H9 (cell line): ENCODE data around the gene ADCY1. TPM values are rescaled to one million over a fixed set of nuclear protein-coding genes. Genes with fewer than 3 reads are reported as not detected.

Experiments used
- DNase-seq: peaks from one replicate; pipeline ENCODE4 v3.0.0-alpha.2; 2017
- H2AFZ ChIP-seq: one replicate; pipeline ENCODE4 v1.6.1; 2013; ENCODE audit warnings: mild to moderate bottlenecking, low read length, control low read depth, moderate library complexity
- H2AK5ac ChIP-seq: 2 replicates; pipeline ENCODE4 v1.6.1; 2013; ENCODE audit warnings: low read length, control low read depth, mixed read lengths; ENCODE audit not compliant: insufficient read length
- H2BK120ac ChIP-seq: one replicate; pipeline ENCODE4 v1.6.1; 2013; ENCODE audit warnings: low read depth, mild to moderate bottlenecking, low read length, control low read depth, inconsistent platforms; ENCODE audit not compliant: poor library complexity, severe bottlenecking
- H2BK12ac ChIP-seq: 2 replicates; pipeline ENCODE4 v1.6.1; 2013; ENCODE audit warnings: low read length, control low read depth, mixed read lengths, low read depth; ENCODE audit not compliant: insufficient read length
- H2BK15ac ChIP-seq: 2 replicates; pipeline ENCODE4 v1.6.1; 2013; ENCODE audit warnings: low read depth, low read length, control low read depth
- H2BK20ac ChIP-seq: one replicate; pipeline ENCODE4 v1.6.1; 2013; ENCODE audit warnings: low read depth, mild to moderate bottlenecking, low read length, control low read depth, inconsistent platforms; ENCODE audit not compliant: poor library complexity, severe bottlenecking
- H2BK5ac ChIP-seq: 2 replicates; pipeline ENCODE4 v1.6.1; 2013; ENCODE audit warnings: low read length, control low read depth, mixed read lengths; ENCODE audit not compliant: insufficient read length
- H3K14ac ChIP-seq: 2 replicates; pipeline ENCODE4 v1.6.1; 2013; ENCODE audit warnings: low read length, control low read depth; ENCODE audit not compliant: insufficient read depth
- H3K18ac ChIP-seq: 2 replicates; pipeline ENCODE4 v1.6.1; 2013; ENCODE audit warnings: low read depth, mild to moderate bottlenecking, mixed read lengths, low read length, control low read depth; ENCODE audit not compliant: insufficient read length
- H3K23ac ChIP-seq: 2 replicates; pipeline ENCODE4 v1.6.1; 2013; ENCODE audit warnings: low read length, control low read depth, mixed read lengths, low read depth; ENCODE audit not compliant: insufficient read length
- H3K23me2 ChIP-seq: 2 replicates; pipeline ENCODE4 v1.6.1; 2013; ENCODE audit warnings: low read depth, mild to moderate bottlenecking, mixed read lengths, low read length, control low read depth; ENCODE audit not compliant: insufficient read length, poor library complexity, severe bottlenecking
- H3K27ac ChIP-seq: 2 replicates; pipeline ENCODE4 v1.5.1; 2013; ENCODE audit warnings: low read length, control low read depth, mixed read lengths, low read depth; ENCODE audit not compliant: insufficient read length
- H3K27me3 ChIP-seq: 2 replicates; pipeline ENCODE4 v1.6.1; 2013; ENCODE audit warnings: low read length, control low read depth, inconsistent platforms; ENCODE audit not compliant: insufficient read depth
- H3K4ac ChIP-seq: 2 replicates; pipeline ENCODE4 v1.6.1; 2013; ENCODE audit warnings: low read depth, mild to moderate bottlenecking, control low read depth, inconsistent platforms, low read length, moderate library complexity
- H3K4me1 ChIP-seq: 2 replicates; pipeline ENCODE4 v1.6.1; 2013; ENCODE audit warnings: low read length, control low read depth, inconsistent platforms; ENCODE audit not compliant: insufficient read depth
- H3K4me2 ChIP-seq: 2 replicates; pipeline ENCODE4 v1.6.1; 2013; ENCODE audit warnings: low read length, control low read depth, mixed read lengths; ENCODE audit not compliant: insufficient read length, insufficient read depth
- H3K56ac ChIP-seq: 2 replicates; pipeline ENCODE4 v1.6.1; 2013; ENCODE audit warnings: low read depth, mild to moderate bottlenecking, mixed read lengths, low read length, control low read depth; ENCODE audit not compliant: insufficient read length
- H3K79me1 ChIP-seq: 2 replicates; pipeline ENCODE4 v1.6.1; 2013; ENCODE audit warnings: low read depth, mild to moderate bottlenecking, moderate library complexity, low read length, control low read depth, inconsistent platforms; ENCODE audit not compliant: insufficient read depth, poor library complexity, severe bottlenecking
- H3K79me2 ChIP-seq: 2 replicates; pipeline ENCODE4 v1.6.1; 2013; ENCODE audit warnings: low read length, control low read depth, inconsistent platforms; ENCODE audit not compliant: insufficient read depth
- H3K9ac ChIP-seq: 2 replicates; pipeline ENCODE4 v1.6.1; 2013; ENCODE audit warnings: low read length, control low read depth, mixed read lengths; ENCODE audit not compliant: insufficient read length; ENCODE audit errors: extremely low read depth
- H3K9me3 ChIP-seq: one replicate; pipeline ENCODE4 v1.6.1; 2013; ENCODE audit warnings: low read depth, low read length, inconsistent platforms; ENCODE audit not compliant: control insufficient read depth
- H3T11ph ChIP-seq: one replicate; pipeline ENCODE4 v1.6.1; 2013; ENCODE audit warnings: mild to moderate bottlenecking, low read length, control low read depth, inconsistent platforms
- H4K20me1 ChIP-seq: one replicate; pipeline ENCODE4 v1.6.1; 2013; ENCODE audit not compliant: control insufficient read depth, insufficient read length, insufficient read depth
- H4K5ac ChIP-seq: 2 replicates; pipeline ENCODE4 v1.6.1; 2013; ENCODE audit warnings: low read depth, mild to moderate bottlenecking, mixed read lengths, low read length, control low read depth; ENCODE audit not compliant: insufficient read length
- H4K8ac ChIP-seq: replicated peaks from 2 replicates; pipeline ENCODE4 v1.6.1; 2013; ENCODE audit warnings: low read length, control low read depth, mixed read lengths, low read depth; ENCODE audit not compliant: insufficient read length
- H4K91ac ChIP-seq: 2 replicates; pipeline ENCODE4 v1.6.1; 2013; ENCODE audit warnings: low read depth, mild to moderate bottlenecking, moderate library complexity, mixed read lengths, low read length, control low read depth; ENCODE audit not compliant: insufficient read length
- H3K27ac Mint-ChIP-seq, 3 experiments: 2 replicates in 2 of 3; 3 replicates in 1 of 3; pipeline ENCODE4 v1.8.0; 2020 to 2021; ENCODE audit warnings: mixed read lengths in 3 of 3, mild to moderate bottlenecking in 1 of 3, moderate library complexity in 1 of 3
- H3K27me3 Mint-ChIP-seq: 2 replicates; pipeline ENCODE4 v1.8.0; 2021; ENCODE audit warnings: low read depth, mild to moderate bottlenecking, moderate library complexity, mixed read lengths
- H3K36me3 Mint-ChIP-seq, 3 experiments: 2 replicates in 2 of 3; 3 replicates in 1 of 3; pipeline ENCODE4 v1.8.0; 2020 to 2021; ENCODE audit warnings: low read depth in 3 of 3, mixed read lengths in 3 of 3; ENCODE audit not compliant: insufficient read depth in 1 of 3
- H3K4me1 Mint-ChIP-seq, 2 experiments: 2 replicates each; pipeline ENCODE4 v1.8.0; 2020; ENCODE audit warnings: mixed read lengths in 2 of 2
- H3K4me3 Mint-ChIP-seq, 2 experiments: 2 replicates in 1 of 2; 3 replicates in 1 of 2; pipeline ENCODE4 v1.8.0; 2020 to 2021; ENCODE audit warnings: mild to moderate bottlenecking in 2 of 2, mixed read lengths in 2 of 2, moderate library complexity in 1 of 2
- H3K9me3 Mint-ChIP-seq, 2 experiments: 2 replicates in 1 of 2; 3 replicates in 1 of 2; pipeline ENCODE4 v1.8.0; 2020; ENCODE audit warnings: mild to moderate bottlenecking in 2 of 2, mixed read lengths in 2 of 2, moderate library complexity in 1 of 2
- WGBS: extraction: QIAGEN DNeasy Blood & Tissue Kit; methylation state at CpG from one replicate; pipeline ENCODE4 v1.1.7; 2013; ENCODE audit warnings: missing lambda C conversion rate, low lambda C conversion rate, mixed read lengths; ENCODE audit not compliant: insufficient read length; ENCODE audit errors: extremely low coverage; 5-methylcytosine and 5-hydroxymethylcytosine counted together
- total RNA-seq: library from RNA; stranded (reverse); gene quantifications from 2 replicates; pipeline ENCODE4 v1.2.1, GENCODE V29; 2021
- TF ChIP-seq, protein P1 (sequence below): fragments of 200-600 bp; sonication (generic); conservative IDR thresholded peaks from 3 replicates; pipeline ENCODE4 v1.8.0; 2021; ENCODE audit warnings: antibody characterized with exemption, mild to moderate bottlenecking

Gene ADCY1
- total RNA-seq, 1 experiment from 2014 or later: 21.6 TPM

- Histone ChIP-seq H3K79me1 (no peaks in the 10 kb centered on the region), H4K5ac (no peak overlapping the region), H3T11ph (no peak overlapping the region), H4K20me1 (no peaks in the 10 kb centered on the region), H4K8ac (no peak overlapping the region), H3K18ac (no peak overlapping the region), H3K27ac (no peak overlapping the region), H3K4me1 (no peaks in the 10 kb centered on the region), H3K9me3 (no peaks in the 10 kb centered on the region), H2BK15ac (no peak overlapping the region), H3K14ac (no peak overlapping the region), H3K23ac (no peak overlapping the region), H2BK5ac (no peak overlapping the region), H3K27me3 (no peaks in the 10 kb centered on the region), H3K9ac (no peak overlapping the region), H2AFZ (no peak overlapping the region), H2BK120ac (no peak overlapping the region), H3K4ac (no peak overlapping the region), H3K56ac (no peak overlapping the region), H3K4me2 (no peak overlapping the region), H4K91ac (no peak overlapping the region), H2AK5ac (no peak overlapping the region), H3K23me2 (no peaks in the 10 kb centered on the region), H3K79me2 (no peaks in the 10 kb centered on the region), H2BK12ac (no peak overlapping the region), H2BK20ac (no peak overlapping the region)
- Mint-ChIP-seq H3K4me1 (no peaks in the 10 kb centered on the region; a peak in 1 of 4 replicates), H3K36me3 (no peaks in the 10 kb centered on the region; a peak in 2 of 7 replicates), H3K4me3 (no peak overlapping the region), H3K27ac (no peak overlapping the region), H3K9me3 (no peaks in the 10 kb centered on the region), H3K27me3 (no peaks in the 10 kb centered on the region)
- TF ChIP-seq, protein P1, sequence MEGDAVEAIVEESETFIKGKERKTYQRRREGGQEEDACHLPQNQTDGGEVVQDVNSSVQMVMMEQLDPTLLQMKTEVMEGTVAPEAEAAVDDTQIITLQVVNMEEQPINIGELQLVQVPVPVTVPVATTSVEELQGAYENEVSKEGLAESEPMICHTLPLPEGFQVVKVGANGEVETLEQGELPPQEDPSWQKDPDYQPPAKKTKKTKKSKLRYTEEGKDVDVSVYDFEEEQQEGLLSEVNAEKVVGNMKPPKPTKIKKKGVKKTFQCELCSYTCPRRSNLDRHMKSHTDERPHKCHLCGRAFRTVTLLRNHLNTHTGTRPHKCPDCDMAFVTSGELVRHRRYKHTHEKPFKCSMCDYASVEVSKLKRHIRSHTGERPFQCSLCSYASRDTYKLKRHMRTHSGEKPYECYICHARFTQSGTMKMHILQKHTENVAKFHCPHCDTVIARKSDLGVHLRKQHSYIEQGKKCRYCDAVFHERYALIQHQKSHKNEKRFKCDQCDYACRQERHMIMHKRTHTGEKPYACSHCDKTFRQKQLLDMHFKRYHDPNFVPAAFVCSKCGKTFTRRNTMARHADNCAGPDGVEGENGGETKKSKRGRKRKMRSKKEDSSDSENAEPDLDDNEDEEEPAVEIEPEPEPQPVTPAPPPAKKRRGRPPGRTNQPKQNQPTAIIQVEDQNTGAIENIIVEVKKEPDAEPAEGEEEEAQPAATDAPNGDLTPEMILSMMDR: no peak
- no CpG with 5 or more reads among the region's 3 CpGs for WGBS
- no peak for DNase-seq
Measured at GRCh38 chr7:45636733-45637132, 62.6 kb downstream of the ADCY1 start.
